HCT116 (cell line): ENCODE results near the gene GSC. TPM values are rescaled to one million over a fixed set of nuclear protein-coding genes. Genes with fewer than 3 reads are reported as not detected.

Experiments used
- ATAC-seq: fragments of 200-7000 bp; cut with Tn5 transposase; 2 replicates; pipeline ENCODE4 v1.9.1; 2020; ENCODE audit warnings: mild to moderate bottlenecking, moderate library complexity
- BruUV-seq: library from RNA; stranded (reverse); fragments of 400-500 nt; replicated peaks from 2 replicates; lab custom pipeline; 2021; lab: Mats Ljungman, UMichigan
- CTCF ChIA-PET: fragments of 300-600 bp; sonication (Branson Sonifier 250); formaldehyde crosslinking; loops from one replicate; lab custom pipeline; 2021; ENCODE audit warnings: antibody characterized with exemption; lab: Charles Lee
- POLR2A ChIA-PET: fragments of 300-600, 350-600 bp; sonication (Branson Sonifier 250); formaldehyde crosslinking; loops from one replicate; lab custom pipeline; 2021; ENCODE audit warnings: antibody characterized with exemption; lab: Charles Lee
- RAD21 ChIA-PET, 2 experiments: fragments of 300-600 bp; sonication (Branson Sonifier 250); formaldehyde crosslinking; loops; one replicate each; lab custom pipeline; 2023; ENCODE audit warnings: low total read pairs in 2 of 2; ENCODE audit not compliant: uncharacterized antibody in 2 of 2, unreplicated experiment in 2 of 2, low non-redundant PET in 1 of 2; lab: Charles Lee
- DNase-seq: peaks from one replicate; pipeline ENCODE4 v3.0.0-alpha.2; 2010; ENCODE audit warnings: low read depth, low spot score
- H2AFZ ChIP-seq: fragments of 200-600 bp; shearing (Covaris generic), sonication (generic); 2 replicates; pipeline ENCODE4 v1.6.1; 2017; ENCODE audit warnings: low read depth, mixed run types, mixed read lengths, antibody characterized with exemption, low read length; ENCODE audit not compliant: poor library complexity, severe bottlenecking
- H3K27ac ChIP-seq: 2 replicates; pipeline ENCODE4 v1.5.1; 2012; ENCODE audit warnings: low read depth, low read length
- H3K27me3 ChIP-seq: fragments of 200-600 bp; sonication (generic); 2 replicates; pipeline ENCODE4 v1.6.1; 2016; ENCODE audit warnings: mixed run types, low read length, mixed read lengths; ENCODE audit not compliant: insufficient read depth
- H3K36me3 ChIP-seq, 2 experiments: fragments of 200-500 bp in 1 of 2; fragments of 200-600 bp in 1 of 2; sonication (Bioruptor generic) in 1 of 2; sonication (generic) in 1 of 2; 2 replicates each; pipeline versions ENCODE4 v1.5.1 to v1.6.1; 2014 to 2016; ENCODE audit warnings: low read length in 2 of 2, inconsistent platforms in 1 of 2, mixed read lengths in 1 of 2, mixed run types in 1 of 2; ENCODE audit not compliant: insufficient read depth in 2 of 2, control insufficient read depth in 1 of 2
- H3K4me1 ChIP-seq, 2 experiments: fragments of 200-600 bp in 1 of 2; sonication (generic) in 1 of 2; 2 replicates each; pipeline versions ENCODE4 v1.5.1 to v1.6.1; 2012 to 2017; ENCODE audit warnings: low read length in 2 of 2, inconsistent platforms in 1 of 2, mild to moderate bottlenecking in 1 of 2, mixed read lengths in 1 of 2, mixed run types in 1 of 2, moderate library complexity in 1 of 2; ENCODE audit not compliant: insufficient read depth in 2 of 2, control insufficient read depth in 1 of 2
- H3K4me2 ChIP-seq: fragments of 200-600 bp; sonication (generic); 2 replicates; pipeline ENCODE4 v1.6.1; 2017; ENCODE audit warnings: mixed run types, low read length, mixed read lengths
- H3K4me3 ChIP-seq, 2 experiments: fragments of 200-600 bp in 1 of 2; sonication (generic) in 1 of 2; replicated peaks in 1 of 2; 2 replicates each; pipeline ENCODE4 v1.5.1; 2011 to 2016; ENCODE audit warnings: low read length in 2 of 2, control low read depth in 1 of 2, low read depth in 1 of 2, mild to moderate bottlenecking in 1 of 2, mixed read lengths in 1 of 2, mixed run types in 1 of 2
- H3K79me2 ChIP-seq: fragments of 200-600 bp; sonication (generic); 2 replicates; pipeline ENCODE4 v1.6.1; 2017; ENCODE audit warnings: mild to moderate bottlenecking, mixed run types, low read length, moderate library complexity, mixed read lengths; ENCODE audit not compliant: insufficient read depth
- H3K9ac ChIP-seq: fragments of 200-600 bp; sonication (generic); 2 replicates; pipeline ENCODE4 v1.6.1; 2016; ENCODE audit warnings: low read length, mixed read lengths
- H3K9me2 ChIP-seq: fragments of 200-600 bp; sonication (generic), shearing (Covaris generic); 2 replicates; pipeline ENCODE4 v1.6.1; 2017; ENCODE audit warnings: mixed run types, mild to moderate bottlenecking, moderate library complexity; ENCODE audit not compliant: insufficient read depth
- H3K9me3 ChIP-seq, 2 experiments: fragments of 200-500 bp in 1 of 2; fragments of 200-600 bp in 1 of 2; sonication (Bioruptor generic) in 1 of 2; sonication (generic) in 1 of 2; 2 replicates each; pipeline ENCODE4 v1.6.1; 2014 to 2017; ENCODE audit warnings: low read length in 2 of 2, mixed read lengths in 2 of 2, inconsistent platforms in 1 of 2, low read depth in 1 of 2, mild to moderate bottlenecking in 1 of 2, mixed run types in 1 of 2, moderate library complexity in 1 of 2; ENCODE audit not compliant: control insufficient read depth in 1 of 2, insufficient read depth in 1 of 2
- H4K20me1 ChIP-seq: fragments of 200-600 bp; sonication (generic), shearing (Covaris generic); 2 replicates; pipeline ENCODE4 v1.6.1; 2017; ENCODE audit warnings: mixed run types, mild to moderate bottlenecking, moderate library complexity; ENCODE audit not compliant: insufficient read depth
- ATF3 ChIP-seq: IDR thresholded peaks from 2 replicates; pipeline ENCODE4 v1.6.1; 2012
- CBX3 ChIP-seq: IDR thresholded peaks from 2 replicates; pipeline ENCODE4 v1.6.1; 2012; ENCODE audit warnings: low read depth
- CEBPB ChIP-seq: IDR thresholded peaks from 2 replicates; pipeline ENCODE4 v1.6.1; 2012; ENCODE audit warnings: low read depth
- ELF1 ChIP-seq: IDR thresholded peaks from 2 replicates; pipeline ENCODE4 v1.6.1; 2012; ENCODE audit warnings: low read depth, borderline replicate concordance
- EZH2 ChIP-seq: fragments of 200-600 bp; sonication (generic); IDR thresholded peaks from 2 replicates; pipeline ENCODE4 v1.6.1; 2017; ENCODE audit warnings: antibody characterized with exemption, mixed run types
- EZH2phosphoT487 ChIP-seq: fragments of 200-600 bp; IDR thresholded peaks from 2 replicates; pipeline ENCODE4 v1.6.1; 2018; ENCODE audit warnings: antibody characterized with exemption, borderline replicate concordance
- FOSL1 ChIP-seq: IDR thresholded peaks from 2 replicates; pipeline ENCODE4 v1.6.1; 2012; ENCODE audit warnings: low read depth
- JUND ChIP-seq: IDR thresholded peaks from 2 replicates; pipeline ENCODE4 v1.6.1; 2012
- MAX ChIP-seq: IDR thresholded peaks from 2 replicates; pipeline ENCODE4 v1.6.1; 2012
- REST ChIP-seq: IDR thresholded peaks from 2 replicates; pipeline ENCODE4 v1.6.1; 2012; ENCODE audit warnings: low read depth
- SIN3A ChIP-seq: IDR thresholded peaks from 2 replicates; pipeline ENCODE4 v1.6.1; 2012; ENCODE audit warnings: low read depth
- SP1 ChIP-seq: IDR thresholded peaks from 2 replicates; pipeline ENCODE4 v1.6.1; 2012; ENCODE audit warnings: low read depth
- SRF ChIP-seq: IDR thresholded peaks from 2 replicates; pipeline ENCODE4 v1.6.1; 2012; ENCODE audit warnings: low read depth
- TCF7L2 ChIP-seq: IDR thresholded peaks from 2 replicates; pipeline ENCODE4 v1.7.0; 2011; ENCODE audit warnings: borderline replicate concordance, inconsistent platforms; ENCODE audit not compliant: insufficient read depth, insufficient read length; ENCODE audit errors: extremely low read depth
- YY1 ChIP-seq: IDR thresholded peaks from 2 replicates; pipeline ENCODE4 v1.6.1; 2011; ENCODE audit warnings: low read length, low read depth, moderate library complexity, mild to moderate bottlenecking; ENCODE audit not compliant: insufficient replicate concordance; ENCODE audit errors: extremely low read depth
- ZBTB33 ChIP-seq: IDR thresholded peaks from 2 replicates; pipeline ENCODE4 v1.6.1; 2011; ENCODE audit warnings: mild to moderate bottlenecking, low read length, moderate library complexity; ENCODE audit not compliant: insufficient replicate concordance; ENCODE audit errors: extremely low read depth
- ZNF274 ChIP-seq: fragments of 200-500 bp; sonication (Bioruptor generic); IDR thresholded peaks from 2 replicates; pipeline ENCODE4 v1.6.1; 2014; ENCODE audit warnings: mild to moderate bottlenecking, low read depth, low read length, inconsistent platforms
- intact Hi-C: fragments of 100-400 bp; cut with micrococcal nuclease; formaldehyde crosslinking; loops from 2 replicates; pipeline ENCODE4 v1.10.0; 2022
- total RNA-seq: library from RNA; stranded (reverse); gene quantifications from one replicate; pipeline ENCODE4 v1.2.1, GENCODE V29; 2021; ENCODE audit not compliant: unreplicated experiment

GSC gene
- total RNA-seq, 1 experiment from 2014 or later, result not detected

GRCh38 chr14:94779713-94780112 is 9.8 kb upstream of the GSC start:
- Histone ChIP-seq H3K4me1 (no peaks in the 10 kb centered on the region), H3K36me3 (no peaks in the 10 kb centered on the region), H3K27me3 (no peaks in the 10 kb centered on the region), H3K4me2 (no peak overlapping the region), H2AFZ (no peak overlapping the region), H3K9me2 (no peaks in the 10 kb centered on the region), H3K79me2 (no peaks in the 10 kb centered on the region), H3K27ac (no peak overlapping the region), H3K4me3 (no peak overlapping the region), H3K9ac (no peak overlapping the region), H3K9me3 (no peaks in the 10 kb centered on the region), H4K20me1 (no peaks in the 10 kb centered on the region)
- no peak for ATAC-seq
- POLR2A ChIA-PET, result no interaction called here
- TF ChIP-seq SRF (no peak), FOSL1 (no peak), CEBPB (no peak), CBX3 (no peak), SP1 (no peak), JUND (no peak)
- BruUV-seq, result no TSS peak
- CTCF ChIA-PET, result no interaction called here
- no peak for DNase-seq
- RAD21 ChIA-PET, result no interaction called here
- intact Hi-C loops, result no loop called here

- no peaks in the 10 kb centered on the region for H3K9me3 ChIP-seq
- intact Hi-C loops, result no loop called here
- no peak overlapping the region for H3K4me2 ChIP-seq
- H3K27ac ChIP-seq, result no peak overlapping the region
- ATAC-seq (no peak), DNase-seq (no peak)
- no peaks in the 10 kb centered on the region for H3K9me2 ChIP-seq
- ChIA-PET RAD21 (no interaction called here), POLR2A (no interaction called here), CTCF (no interaction called here)
- H3K4me1 ChIP-seq, result no peaks in the 10 kb centered on the region
- H2AFZ ChIP-seq, result no peak overlapping the region
- no peak overlapping the region for H3K9ac ChIP-seq
- H3K79me2 ChIP-seq, result no peaks in the 10 kb centered on the region
- no TSS peak for BruUV-seq
- H3K36me3 ChIP-seq, result no peaks in the 10 kb centered on the region
- peaks cover 7% of the 10 kb centered on the region; the same call in 1 of the 2 replicates for H3K27me3 ChIP-seq
- H4K20me1 ChIP-seq, result no peaks in the 10 kb centered on the region
- no peak overlapping the region for H3K4me3 ChIP-seq
- no peak for TF ChIP-seq ATF3
- no peak for TF ChIP-seq SP1
- no peak for TF ChIP-seq EZH2
- no peak for TF ChIP-seq ZNF274
- TF ChIP-seq REST, result no peak
- TF ChIP-seq MAX, result no peak
- no peak for TF ChIP-seq YY1
- TF ChIP-seq ELF1, result no peak
- TF ChIP-seq EZH2phosphoT487, result no peak
- TF ChIP-seq TCF7L2, result no peak
- no peak for TF ChIP-seq CEBPB
- no peak for TF ChIP-seq ZBTB33
- no peak for TF ChIP-seq SIN3A
Observed at GRCh38 chr14:94775871-94776210, 5.9 kb upstream of the GSC start.
